KMS-11 (cell line): ENCODE measurements around the gene CLEC3A.

Experiments
- H2AFZ ChIP-seq: fragments of 200-600 bp; sonication (generic); 2 replicates; pipeline ENCODE4 v1.6.1; 2016; ENCODE audit warnings: antibody characterized with exemption, mixed run types, low read depth
- H3K27ac ChIP-seq: fragments of 200-600 bp; sonication (generic); 2 replicates; pipeline ENCODE4 v1.6.1; 2016; ENCODE audit warnings: mild to moderate bottlenecking, mixed run types
- H3K27me3 ChIP-seq: fragments of 200-600 bp; sonication (generic); 2 replicates; pipeline ENCODE4 v1.6.1; 2017; ENCODE audit warnings: mild to moderate bottlenecking, low read depth, mixed run types, moderate library complexity; ENCODE audit not compliant: insufficient read depth
- H3K36me3 ChIP-seq: fragments of 200-600 bp; sonication (generic); 2 replicates; pipeline ENCODE4 v1.6.1; 2017; ENCODE audit warnings: mild to moderate bottlenecking, mixed run types; ENCODE audit not compliant: insufficient read depth
- H3K4me1 ChIP-seq: fragments of 200-600 bp; sonication (generic); 2 replicates; pipeline ENCODE4 v1.6.1; 2016; ENCODE audit warnings: mild to moderate bottlenecking, low read depth, mixed run types; ENCODE audit not compliant: poor library complexity, severe bottlenecking
- H3K4me2 ChIP-seq: fragments of 200-600 bp; sonication (generic); 2 replicates; pipeline ENCODE4 v1.7.0; 2016; ENCODE audit warnings: mild to moderate bottlenecking, mixed run types
- H3K4me3 ChIP-seq: fragments of 200-600 bp; sonication (generic); IDR thresholded peaks from 2 replicates; pipeline ENCODE4 v1.6.1; 2017; ENCODE audit warnings: low read depth, low read length, mixed read lengths; ENCODE audit not compliant: insufficient read depth
- H3K79me2 ChIP-seq: fragments of 200-600 bp; sonication (generic); 2 replicates; pipeline ENCODE4 v1.6.1; 2016; ENCODE audit warnings: low read depth, mixed run types; ENCODE audit not compliant: insufficient read depth
- H3K9ac ChIP-seq: fragments of 200-600 bp; sonication (generic); 2 replicates; pipeline ENCODE4 v1.6.1; 2016; ENCODE audit warnings: mild to moderate bottlenecking, mixed run types
- H4K20me1 ChIP-seq: fragments of 200-600 bp; sonication (generic); 2 replicates; pipeline ENCODE4 v1.6.1; 2016; ENCODE audit warnings: mild to moderate bottlenecking, mixed run types; ENCODE audit not compliant: insufficient read depth
- CTCF ChIP-seq: fragments of 200-600 bp; sonication (generic); conservative IDR thresholded peaks from 2 replicates; pipeline ENCODE4 v1.6.1; 2017; ENCODE audit warnings: low read depth, mild to moderate bottlenecking, antibody characterized with exemption, low read length, moderate library complexity, mixed read lengths

Gene CLEC3A

GRCh38 chr16:78034530-78034929, 12.2 kb downstream of the CLEC3A start:
- no peak overlapping the region for H2AFZ ChIP-seq
- TF ChIP-seq CTCF = no peak
- no peak overlapping the region for H3K4me2 ChIP-seq
- H3K4me1 ChIP-seq = no peaks in the 10 kb centered on the region
- H3K27ac ChIP-seq = no peak overlapping the region
- H3K4me3 ChIP-seq = no peak overlapping the region
- no peaks in the 10 kb centered on the region for H3K36me3 ChIP-seq
- no peaks in the 10 kb centered on the region for H4K20me1 ChIP-seq
- H3K27me3 ChIP-seq = no peaks in the 10 kb centered on the region
- H3K79me2 ChIP-seq = no peaks in the 10 kb centered on the region
- H3K9ac ChIP-seq = no peak overlapping the region

- Histone ChIP-seq H3K27ac (no peak overlapping the region), H3K4me3 (no peak overlapping the region), H4K20me1 (no peaks in the 10 kb centered on the region), H3K4me2 (no peak overlapping the region), H3K27me3 (no peaks in the 10 kb centered on the region), H3K36me3 (no peaks in the 10 kb centered on the region), H3K9ac (no peak overlapping the region), H3K4me1 (no peaks in the 10 kb centered on the region), H3K79me2 (no peaks in the 10 kb centered on the region), H2AFZ (no peak overlapping the region)
- TF ChIP-seq CTCF = no peak
Measured at GRCh38 chr16:78035012-78035411, 12.7 kb downstream of the CLEC3A start.

- TF ChIP-seq CTCF = no peak
- Histone ChIP-seq H3K27ac (no peak overlapping the region), H3K4me3 (no peak overlapping the region), H3K4me2 (no peak overlapping the region), H3K27me3 (no peaks in the 10 kb centered on the region), H3K79me2 (no peaks in the 10 kb centered on the region), H3K4me1 (no peaks in the 10 kb centered on the region), H3K36me3 (no peaks in the 10 kb centered on the region), H4K20me1 (no peaks in the 10 kb centered on the region), H3K9ac (no peak overlapping the region), H2AFZ (no peak overlapping the region)
Measured at GRCh38 chr16:78040396-78040795, 18.0 kb downstream of the CLEC3A start.

- Histone ChIP-seq H3K27me3 (no peaks in the 10 kb centered on the region), H3K4me3 (no peak overlapping the region), H3K4me1 (no peaks in the 10 kb centered on the region), H2AFZ (no peak overlapping the region), H3K4me2 (no peak overlapping the region), H3K27ac (no peak overlapping the region), H3K9ac (no peak overlapping the region), H3K36me3 (no peaks in the 10 kb centered on the region), H3K79me2 (no peaks in the 10 kb centered on the region), H4K20me1 (no peaks in the 10 kb centered on the region)
- no peak for TF ChIP-seq CTCF
Measured at GRCh38 chr16:78045865-78046581, 23.7 kb downstream of the CLEC3A start.
